Measurements from ENCODE around the gene EVC2.

EVC2 gene

DNA sequence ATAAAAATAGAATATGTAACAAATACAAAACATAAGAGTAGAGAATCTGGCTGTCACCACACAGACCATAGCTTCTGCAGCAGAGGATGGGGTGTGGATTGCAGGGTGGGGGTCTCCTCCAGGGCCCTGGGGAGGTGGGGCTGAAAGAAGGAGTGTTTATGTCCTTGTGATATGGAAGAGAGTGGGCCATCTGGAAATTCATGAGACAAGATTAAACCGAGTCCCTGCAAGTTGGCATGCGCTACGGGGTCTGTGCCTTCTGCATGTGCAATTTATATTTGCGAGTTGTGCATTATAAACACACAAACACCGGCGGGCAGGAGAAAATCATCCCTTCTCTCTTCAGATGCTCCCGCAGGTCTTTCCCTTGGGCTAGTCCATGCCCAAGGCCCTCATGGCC is 145.9 kb downstream of the EVC2 start:
- DNase-seq (ENCODE audit: low read depth): no peak

DNA sequence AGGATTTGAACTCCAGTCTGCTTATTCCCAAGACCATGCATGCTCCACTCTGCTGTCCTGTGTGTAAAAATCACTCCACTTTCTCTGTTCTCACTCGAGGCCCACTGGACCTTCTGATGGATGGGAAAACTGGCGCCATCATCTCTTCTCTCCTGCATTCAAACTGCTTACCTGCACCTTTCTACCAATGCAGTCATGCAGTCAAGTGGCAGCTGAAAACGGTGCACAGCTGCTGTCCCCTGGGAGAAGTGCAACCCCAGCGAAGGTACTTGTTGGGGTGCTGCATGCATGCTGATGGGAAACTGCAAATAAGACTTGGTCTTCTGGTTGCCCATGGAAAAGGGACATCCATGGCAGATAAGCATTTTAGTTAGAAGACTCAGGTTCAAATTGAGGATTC is 147.1 kb downstream of the EVC2 start:
- DNase-seq (ENCODE audit: low read depth): no peak

DNA sequence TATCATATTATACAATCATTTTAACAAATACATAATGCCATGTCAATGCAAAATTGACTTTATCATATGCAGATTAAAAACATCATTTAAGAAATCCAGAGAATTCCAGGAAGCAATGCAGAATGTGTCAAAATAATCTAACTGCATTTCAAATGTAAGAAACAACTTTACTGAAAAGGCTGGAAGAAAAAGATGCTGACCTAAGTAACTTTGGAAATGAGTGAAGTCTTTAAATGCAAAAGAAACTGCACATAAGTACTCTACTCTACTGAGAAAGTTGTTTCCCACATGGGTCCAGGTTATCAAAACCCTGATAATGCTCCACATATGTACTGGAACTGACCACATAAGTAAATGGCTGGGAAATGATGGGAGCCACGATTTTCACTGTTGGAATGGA is 149.9 kb downstream of the EVC2 start:
- no peak for DNase-seq (ENCODE audit: low read depth)

DNA sequence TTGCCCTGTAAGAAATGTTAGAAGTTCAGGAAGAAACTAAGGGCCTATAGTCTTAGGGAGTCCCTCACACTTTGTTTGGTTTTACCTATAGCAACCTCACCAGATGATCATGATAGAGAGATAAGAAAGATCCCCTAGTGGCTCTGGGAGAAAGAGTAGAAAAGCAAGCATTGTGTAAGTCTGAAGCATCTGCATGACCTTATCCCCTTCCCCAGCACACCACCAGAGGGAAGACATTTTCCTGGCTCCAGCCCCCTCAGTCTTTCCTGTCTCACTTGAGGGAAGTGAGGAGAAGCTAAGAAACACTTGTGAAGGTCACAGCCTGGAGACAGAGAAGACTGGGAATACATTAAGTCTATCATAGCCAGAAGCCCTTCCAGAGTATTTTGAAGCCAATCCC is 154.0 kb downstream of the EVC2 start:
- DNase-seq (ENCODE audit: low read depth): peak; percentile 1

DNA sequence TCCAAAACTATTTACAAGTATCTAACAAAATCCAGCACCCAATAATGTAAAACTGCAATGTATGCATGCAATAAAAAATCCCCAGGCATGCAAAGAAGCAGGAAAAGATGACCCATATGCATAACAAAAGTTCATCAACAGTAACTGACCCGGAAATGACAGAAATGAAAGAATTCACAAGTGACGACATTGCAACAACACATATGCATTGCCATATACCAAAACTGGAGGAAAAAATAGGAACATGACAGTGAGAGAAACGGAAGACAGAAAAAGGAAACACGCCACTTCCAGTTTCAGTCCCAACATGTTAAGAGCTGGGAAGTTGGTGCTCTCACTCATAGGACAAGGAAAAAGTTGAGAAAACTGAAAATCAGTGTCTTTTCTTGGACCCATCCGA is 154.6 kb downstream of the EVC2 start:
- no peak for DNase-seq (ENCODE audit: low read depth)

DNA sequence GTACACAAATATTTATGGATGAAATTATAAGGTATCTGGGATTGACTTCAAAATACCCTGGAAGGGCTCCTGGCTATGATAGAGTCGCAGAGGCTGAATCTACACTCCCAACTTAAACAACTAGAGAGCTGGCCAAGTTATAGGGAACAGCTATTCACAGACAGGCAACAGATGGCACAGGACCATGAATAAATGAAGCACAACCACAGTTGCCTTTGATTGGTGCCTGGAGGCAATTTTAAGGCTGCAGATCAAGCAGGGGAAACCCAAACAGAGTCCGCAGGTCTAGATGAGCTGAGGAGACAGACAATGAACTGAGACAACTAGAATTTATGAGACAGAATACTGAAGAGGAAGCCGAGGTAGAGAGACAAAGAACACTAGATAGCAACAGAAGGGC is 155.9 kb downstream of the EVC2 start:
- DNase-seq (ENCODE audit: low read depth): no peak

DNA sequence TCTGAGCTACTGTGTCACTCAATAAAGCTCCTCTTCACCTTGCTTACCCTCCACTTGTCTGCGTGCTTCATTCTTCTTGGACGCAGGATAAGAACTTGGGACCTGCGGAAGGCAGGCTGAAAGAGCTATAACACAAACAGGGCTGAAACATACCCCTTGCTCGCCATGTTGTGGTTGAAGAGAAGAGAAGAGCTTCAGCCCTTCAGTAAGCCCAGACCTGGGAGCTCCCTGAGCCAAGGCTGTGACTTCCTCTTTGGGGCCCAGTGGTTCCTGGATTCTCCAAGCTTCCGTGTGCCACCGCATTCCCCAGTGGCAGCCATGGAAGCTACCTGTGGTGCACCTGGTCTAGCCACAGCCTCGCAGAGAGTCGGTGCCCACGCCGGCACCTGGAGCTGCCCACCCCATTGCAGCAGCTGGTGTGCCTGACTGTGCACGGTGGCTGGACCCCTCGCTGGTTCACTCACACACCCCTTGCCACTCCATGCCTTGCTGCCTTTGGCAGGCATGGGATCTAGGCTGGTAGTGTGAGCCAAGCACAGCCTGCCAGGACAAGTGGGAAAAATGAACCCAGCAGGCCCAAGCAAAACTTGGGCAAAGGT is 160.6 kb downstream of the EVC2 start:
- DNase-seq (ENCODE audit: low read depth): no peak

DNA sequence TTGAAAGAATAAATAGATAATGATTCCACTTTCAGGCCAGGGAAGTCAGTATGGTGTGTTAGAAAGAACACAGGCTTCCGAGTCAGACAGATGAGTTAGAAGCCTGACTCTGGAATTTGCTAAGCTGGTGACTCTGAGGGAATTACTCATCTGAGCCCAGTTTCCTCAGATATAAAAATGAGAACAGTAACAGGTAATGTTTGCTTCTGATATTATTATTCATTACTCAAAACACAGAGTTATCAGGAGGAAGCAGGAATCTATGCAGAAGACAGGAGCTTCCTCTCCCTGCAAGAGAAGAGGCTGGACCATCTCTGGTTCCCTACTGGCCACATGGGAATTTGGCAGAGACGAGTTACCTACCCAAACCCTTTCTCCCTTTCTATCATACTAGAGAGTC is 163.1 kb downstream of the EVC2 start:
- peak; percentile 6 for DNase-seq (ENCODE audit: low read depth)

DNA sequence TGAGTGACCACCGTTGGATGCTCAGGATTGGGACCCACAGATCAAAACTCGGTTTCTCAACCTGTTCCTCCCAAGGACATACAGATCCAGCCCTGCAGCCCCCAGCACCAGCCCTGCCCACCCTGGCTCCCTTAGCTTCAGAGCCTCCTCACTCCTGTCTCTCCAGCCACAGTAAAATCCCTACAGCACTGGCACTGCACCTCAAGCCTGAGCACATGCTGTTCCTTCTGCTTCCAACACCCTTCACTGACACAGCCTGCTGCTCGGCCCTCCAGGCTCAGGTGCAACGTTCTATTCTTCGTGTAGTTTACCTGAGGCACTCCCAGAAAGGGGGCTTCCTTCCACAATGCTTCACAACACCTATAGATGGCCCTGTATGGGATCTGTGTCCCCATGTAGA is 163.6 kb downstream of the EVC2 start:
- DNase-seq (ENCODE audit: low read depth): no peak

DNA sequence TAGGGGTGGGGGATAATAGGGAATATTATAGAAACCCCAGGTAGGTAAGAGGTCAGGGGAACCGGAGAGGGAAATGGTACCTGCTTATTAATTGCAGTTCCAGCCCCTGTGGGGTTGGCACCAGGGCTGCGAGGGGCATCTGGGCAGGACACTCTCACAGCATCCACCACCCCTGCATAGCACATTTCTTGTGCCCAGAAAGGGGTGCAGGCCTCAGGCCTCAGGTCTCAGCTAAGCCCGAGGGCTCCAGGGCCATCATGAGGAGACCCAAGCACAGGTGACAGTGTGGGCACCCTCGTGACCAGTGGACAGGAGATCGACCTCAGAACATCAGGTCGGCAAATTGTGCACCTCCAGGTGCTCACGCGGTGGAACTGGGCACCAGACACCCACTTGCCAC is 164.7 kb downstream of the EVC2 start:
- DNase-seq (ENCODE audit: low read depth): no peak

DNA sequence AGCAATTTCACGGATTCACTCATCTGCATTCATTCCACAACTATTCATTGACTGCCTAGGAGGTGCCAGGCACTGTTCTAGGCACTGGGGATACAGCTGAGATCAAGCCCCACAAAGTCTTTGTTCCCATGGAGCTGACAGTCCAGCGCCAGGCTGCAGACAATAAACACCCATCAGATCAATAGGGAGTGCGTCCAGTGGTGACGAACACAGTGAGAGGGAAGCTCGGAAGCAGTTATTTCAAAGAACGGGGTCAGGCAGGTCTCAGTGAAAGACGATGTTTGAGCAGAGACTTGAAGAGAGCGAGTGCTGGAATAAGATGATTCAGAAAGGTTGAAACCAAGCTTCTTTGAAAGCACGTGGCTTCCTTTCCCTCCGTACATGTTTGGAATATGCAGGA is 167.2 kb downstream of the EVC2 start:
- no peak for DNase-seq (ENCODE audit: low read depth)

DNA sequence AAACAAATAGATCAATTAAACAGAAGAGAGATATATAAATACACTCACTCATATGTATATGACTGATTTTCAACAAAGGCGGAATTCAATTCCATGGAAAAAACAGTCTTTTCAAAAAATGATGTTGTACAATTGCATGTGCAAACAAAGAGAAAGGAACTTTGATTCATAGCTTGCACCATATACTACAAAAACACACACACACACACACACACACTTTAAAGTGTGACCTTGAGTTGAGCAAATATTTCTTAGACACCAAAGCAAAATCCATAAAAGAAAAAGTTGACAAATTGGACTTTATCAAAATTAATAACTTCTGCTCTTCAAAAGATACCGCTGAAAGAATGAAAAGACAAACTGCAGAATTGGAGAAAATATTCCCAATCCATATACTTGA is 168.8 kb downstream of the EVC2 start:
- DNase-seq (ENCODE audit: low read depth): no peak

DNA sequence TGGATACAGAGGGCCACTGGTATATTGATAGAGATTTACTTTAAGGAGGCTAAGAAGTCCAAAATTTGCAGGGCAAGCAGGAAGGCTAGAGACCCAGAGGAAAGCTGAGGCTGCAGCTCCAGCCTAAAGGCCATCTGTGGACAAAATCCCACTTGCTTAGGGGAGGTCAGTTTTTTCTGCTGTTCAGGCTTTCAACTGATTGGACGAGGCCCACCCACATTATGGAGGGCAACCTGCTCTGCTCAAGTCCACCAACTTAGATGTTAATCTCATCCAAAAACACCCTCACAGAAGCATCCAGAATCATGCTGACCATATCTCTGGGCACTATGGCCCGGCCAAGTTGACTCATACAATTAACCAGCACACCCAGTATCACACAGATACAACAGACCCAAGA is 176.3 kb downstream of the EVC2 start:
- no peak for DNase-seq (ENCODE audit: low read depth)

DNA sequence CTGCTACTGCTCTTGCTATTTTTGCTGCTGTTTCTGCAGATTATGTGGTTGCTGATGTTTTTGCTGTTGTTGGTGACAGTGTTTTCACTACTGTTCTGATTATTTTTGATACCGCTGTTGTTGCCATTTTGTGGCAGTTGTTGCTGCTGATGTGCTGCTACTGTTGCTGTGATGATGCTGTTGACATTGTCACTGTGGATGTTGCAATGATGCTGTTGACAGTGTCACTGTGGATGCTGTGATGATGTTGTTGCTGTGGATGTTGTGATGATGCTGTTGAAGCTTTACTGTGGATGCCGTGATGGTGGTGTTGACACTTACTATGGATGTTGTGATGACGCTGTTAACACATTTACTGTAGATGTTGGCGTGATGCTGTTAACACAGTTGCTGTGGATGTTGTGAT is 180.3 kb downstream of the EVC2 start:
- DNase-seq (ENCODE audit: low read depth): no peak

DNA sequence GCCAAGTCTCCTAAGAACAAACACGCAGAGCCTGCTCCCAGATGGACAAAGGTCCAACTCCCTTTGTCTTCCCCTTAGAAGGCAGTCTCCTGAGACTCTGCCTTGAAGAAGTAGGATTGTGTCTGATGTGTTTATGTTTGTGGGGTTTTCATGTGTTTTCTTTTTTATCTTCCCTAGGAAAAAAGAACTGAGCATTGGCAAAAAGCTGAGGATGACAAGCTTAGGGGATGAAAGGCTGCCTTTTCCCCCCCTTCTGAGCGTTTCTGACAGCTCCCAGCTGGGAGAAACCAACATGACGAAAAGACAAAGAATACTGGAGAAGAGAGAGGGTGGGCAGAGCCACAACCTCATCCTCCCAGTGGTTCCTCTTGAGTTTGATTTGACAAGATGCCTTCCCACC is 181.1 kb downstream of the EVC2 start:
- DNase-seq (ENCODE audit: low read depth): no peak

DNA sequence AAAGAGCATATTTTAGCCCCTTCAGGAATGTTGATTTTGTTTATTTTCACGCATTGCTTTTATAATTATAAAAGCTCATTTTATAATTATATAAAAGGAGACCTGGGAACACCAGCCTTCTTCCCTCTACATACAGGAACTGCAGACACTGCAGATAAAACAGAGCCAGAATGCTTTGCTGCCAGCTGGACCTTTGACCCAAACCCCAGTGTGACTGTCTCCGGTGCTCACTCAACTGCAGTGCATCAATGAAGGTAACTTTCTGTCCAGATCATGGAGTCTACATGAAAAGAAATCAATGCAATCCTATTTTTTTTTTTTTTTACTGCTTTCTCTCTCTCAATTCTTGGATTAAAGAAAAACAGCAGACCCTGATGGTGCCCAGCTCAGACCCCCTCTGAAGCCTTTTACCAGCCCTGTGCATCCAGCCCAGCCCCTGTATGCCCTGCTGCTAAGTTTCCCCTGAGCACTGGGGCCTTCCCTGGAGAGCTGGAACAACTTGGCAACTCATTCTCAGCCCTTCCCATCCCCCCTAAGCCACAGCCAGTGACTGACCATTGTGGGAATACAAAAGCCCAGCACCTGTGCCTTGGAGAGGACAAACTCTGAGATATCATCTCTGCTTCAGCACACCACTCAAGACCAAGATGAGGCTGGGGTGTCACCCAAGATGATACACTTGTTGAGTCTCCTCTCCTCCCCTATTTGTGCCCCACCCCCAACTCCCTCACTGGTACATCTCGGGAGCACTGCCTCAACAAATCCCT is 182.1 kb downstream of the EVC2 start:
- DNase-seq (ENCODE audit: low read depth): no peak

DNA sequence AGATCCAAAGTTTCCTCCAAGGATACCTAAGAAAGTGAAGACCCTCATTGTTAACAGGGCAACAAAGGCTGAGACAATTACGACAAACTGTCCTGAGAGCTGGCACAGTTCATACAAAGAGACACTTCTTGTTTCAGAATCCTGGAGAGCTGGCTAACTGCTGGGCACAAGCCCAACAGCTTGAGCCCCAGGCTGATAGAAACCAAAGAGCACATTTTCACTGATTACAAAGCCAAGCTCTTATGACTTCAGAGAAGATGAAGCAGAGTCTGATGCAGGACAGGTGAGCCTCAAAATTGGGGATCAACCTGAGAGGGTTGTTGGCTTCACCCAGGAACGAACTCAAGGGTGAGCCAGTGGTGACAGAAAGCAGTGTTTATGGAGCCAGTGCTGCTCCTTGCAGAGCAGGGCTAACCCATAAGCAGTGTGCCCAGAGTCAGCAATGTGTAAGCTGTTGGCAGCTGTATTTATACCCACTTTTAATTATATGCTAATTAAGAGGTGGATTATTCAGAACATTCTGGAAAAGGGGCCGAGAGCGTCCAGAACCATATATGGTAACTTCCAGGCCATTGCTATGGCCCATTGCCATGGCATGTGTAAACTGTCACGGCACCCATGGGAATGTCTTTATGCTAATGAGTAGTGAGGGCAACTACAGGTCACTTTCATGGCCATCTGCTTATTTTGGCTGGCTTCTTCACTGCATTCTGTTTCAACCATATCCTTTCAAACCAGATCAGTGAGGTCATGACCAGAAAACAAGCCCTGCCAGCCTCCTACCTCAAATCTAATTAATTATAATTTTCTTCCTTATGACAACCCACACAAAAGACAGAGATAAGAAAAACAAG is 183.7 kb downstream of the EVC2 start:
- peak; percentile 14 for DNase-seq (ENCODE audit: low read depth)

DNA sequence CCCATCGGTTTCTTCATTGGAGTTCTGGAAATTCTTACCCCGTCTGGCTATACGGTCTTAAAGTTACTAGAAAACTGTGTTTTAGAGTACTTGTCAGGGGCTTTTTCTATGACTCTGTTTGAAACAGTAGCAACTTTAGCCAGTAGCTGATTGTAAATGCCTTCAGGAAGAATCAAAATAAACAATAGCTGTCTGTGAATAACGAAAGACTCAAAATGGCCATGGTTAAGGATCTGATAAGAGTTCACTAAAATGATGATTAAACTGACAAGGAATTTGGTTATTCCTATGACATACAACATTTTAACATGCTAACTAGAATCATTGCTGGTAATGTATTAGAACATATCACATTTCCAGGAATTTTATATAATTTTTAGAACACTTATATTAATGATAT is 191.0 kb downstream of the EVC2 start:
- peak; percentile 26 for DNase-seq (ENCODE audit: low read depth)

DNA sequence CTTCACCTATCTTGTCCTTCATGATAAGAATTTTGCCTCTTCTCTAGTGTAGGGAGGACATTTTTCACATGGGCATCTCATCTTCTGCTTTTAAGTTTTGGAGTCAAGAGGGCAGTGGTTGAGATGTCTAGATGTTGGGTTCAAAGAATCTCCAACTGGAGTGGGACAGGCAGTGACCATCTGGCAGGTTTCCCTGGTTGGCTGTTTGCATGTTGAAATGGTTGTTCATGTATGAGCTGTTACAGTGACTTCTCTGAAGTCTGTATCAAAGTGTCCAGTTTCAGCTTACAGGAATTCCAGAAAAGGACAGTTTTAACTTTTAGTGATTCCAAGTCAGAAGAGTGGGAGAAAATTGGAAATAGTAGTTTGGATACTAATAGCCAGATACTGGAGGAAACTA is 192.7 kb downstream of the EVC2 start:
- no peak for DNase-seq (ENCODE audit: low read depth)

All from amniotic epithelial cell (primary cell).